Endothelial cell of umbilical vein (primary cell): Measurements from ENCODE around the gene KRT77. TPM values are rescaled to one million over a fixed set of nuclear protein-coding genes. Genes with fewer than 3 reads are reported as not detected.

ENCODE experiments used
- BruUV-seq: library from RNA; stranded (reverse); fragments of 400-500 nt; replicated peaks from 2 replicates; lab custom pipeline; 2021; lab: Mats Ljungman, UMichigan
- CTCF ChIA-PET: fragments of 300-600, 350-600 bp; sonication (Branson Sonifier 250); formaldehyde crosslinking; loops from one replicate; lab custom pipeline; 2021; ENCODE audit warnings: antibody characterized with exemption, inconsistent platforms; lab: Charles Lee
- POLR2A ChIA-PET: fragments of 300-600, 350-600 bp; sonication (Branson Sonifier 250); formaldehyde crosslinking; loops from one replicate; lab custom pipeline; 2021; ENCODE audit warnings: antibody characterized with exemption, inconsistent platforms; lab: Charles Lee
- DNase-seq: peaks from one replicate; pipeline ENCODE4 v3.0.0-alpha.2; 2011; ENCODE audit warnings: low read depth, low spot score
- FAIRE-seq: peaks from 2 replicates; lab custom pipeline; 2011; peaks lifted over from hg19 to GRCh38; lab: Jason Lieb, UNC
- H2AFZ ChIP-seq: 2 replicates; pipeline ENCODE4 v1.6.0; 2012; ENCODE audit warnings: low read depth, low read length, control low read depth, inconsistent platforms
- H3K27ac ChIP-seq: 2 replicates; pipeline ENCODE4 v1.5.1; 2011; ENCODE audit warnings: low read depth, mild to moderate bottlenecking, control low read depth, low read length, moderate library complexity; ENCODE audit not compliant: insufficient read depth
- H3K27me3 ChIP-seq, 2 experiments: 2 replicates each; pipeline versions ENCODE4 v1.6.0 to v1.6.1; 2011; ENCODE audit warnings: low read length in 2 of 2, mixed read lengths in 1 of 2; ENCODE audit not compliant: control insufficient read depth in 2 of 2, insufficient read depth in 2 of 2
- H3K36me3 ChIP-seq, 2 experiments: 2 replicates in 1 of 2; 3 replicates in 1 of 2; pipeline ENCODE4 v1.5.1; 2011; ENCODE audit warnings: low read length in 2 of 2, mild to moderate bottlenecking in 1 of 2, moderate library complexity in 1 of 2; ENCODE audit not compliant: control insufficient read depth in 2 of 2, insufficient read depth in 2 of 2; ENCODE audit errors: extremely low read depth in 1 of 2
- H3K4me1 ChIP-seq: 3 replicates; pipeline ENCODE4 v1.5.1; 2011; ENCODE audit warnings: mild to moderate bottlenecking, low read length; ENCODE audit not compliant: control insufficient read depth, insufficient read depth; ENCODE audit errors: extremely low read depth
- H3K4me2 ChIP-seq: 2 replicates; pipeline ENCODE4 v1.6.1; 2011; ENCODE audit warnings: low read length, control low read depth, mixed read lengths; ENCODE audit not compliant: insufficient read depth
- H3K4me3 ChIP-seq, 3 experiments: fragments of 200-600 bp in 1 of 3; sonication (generic), shearing (Covaris generic) in 1 of 3; replicated peaks in 1 of 3; 2 replicates each; pipeline ENCODE4 v1.5.1; 2011 to 2016; ENCODE audit warnings: control low read depth in 3 of 3, low read length in 3 of 3, mild to moderate bottlenecking in 2 of 3, inconsistent platforms in 1 of 3, low read depth in 1 of 3, moderate library complexity in 1 of 3; ENCODE audit not compliant: insufficient read depth in 1 of 3
- H3K79me2 ChIP-seq: 2 replicates; pipeline ENCODE4 v1.6.0; 2012; ENCODE audit warnings: low read length, inconsistent platforms; ENCODE audit not compliant: control insufficient read depth, insufficient read depth
- H3K9ac ChIP-seq: replicated peaks from 2 replicates; pipeline ENCODE3; 2011; ENCODE audit warnings: low read length, control low read depth; ENCODE audit not compliant: insufficient read depth; ENCODE audit errors: extremely low read depth
- H3K9me1 ChIP-seq: replicated peaks from 3 replicates; pipeline ENCODE4 v1.6.0; 2011; ENCODE audit warnings: mild to moderate bottlenecking, low read length; ENCODE audit not compliant: control insufficient read depth, insufficient read depth; ENCODE audit errors: extremely low read depth
- H3K9me3 ChIP-seq: replicated peaks from 2 replicates; pipeline ENCODE4 v1.5.1; 2012; ENCODE audit warnings: low read length, inconsistent platforms; ENCODE audit not compliant: control insufficient read depth, insufficient read depth
- H4K20me1 ChIP-seq: replicated peaks from 2 replicates; pipeline ENCODE3; 2011; ENCODE audit warnings: mild to moderate bottlenecking, low read length; ENCODE audit not compliant: control insufficient read depth, insufficient read depth; ENCODE audit errors: extremely low read depth
- CTCF ChIP-seq, 2 donors: IDR thresholded peaks; 1 replicate in 1 of 2; 2 replicates in 1 of 2; pipeline ENCODE4 v1.5.1; 2011; ENCODE audit warnings: low read length in 2 of 2, mild to moderate bottlenecking in 2 of 2, moderate library complexity in 2 of 2, control low read depth in 1 of 2, inconsistent platforms in 1 of 2, low read depth in 1 of 2; ENCODE audit not compliant: insufficient read depth in 1 of 2; ENCODE audit errors: extremely low read depth in 1 of 2
- EZH2 ChIP-seq: IDR thresholded peaks from 2 replicates; pipeline ENCODE4 v1.6.1; 2012; ENCODE audit warnings: borderline replicate concordance, low read depth, mild to moderate bottlenecking, moderate library complexity, low read length, inconsistent platforms; ENCODE audit not compliant: severe bottlenecking
- FOS ChIP-seq: IDR thresholded peaks from 2 replicates; pipeline ENCODE4 v1.6.1; 2011; ENCODE audit warnings: mild to moderate bottlenecking, low read length, moderate library complexity, borderline replicate concordance; ENCODE audit not compliant: insufficient read depth
- GATA2 ChIP-seq: IDR thresholded peaks from 2 replicates; pipeline ENCODE4 v1.7.0; 2011; ENCODE audit warnings: low read depth, mild to moderate bottlenecking, moderate library complexity, mixed read lengths, low read length; ENCODE audit not compliant: insufficient read length, insufficient read depth
- JUN ChIP-seq: IDR thresholded peaks from 2 replicates; pipeline ENCODE4 v1.6.1; 2011; ENCODE audit warnings: borderline replicate concordance, low read depth; ENCODE audit not compliant: insufficient read length, insufficient read depth
- MYC ChIP-seq: IDR thresholded peaks from one replicate; pipeline ENCODE4 v1.6.1; 2011; ENCODE audit warnings: mild to moderate bottlenecking, low read depth, low read length
- POLR2A ChIP-seq: IDR thresholded peaks from 2 replicates; pipeline ENCODE4 v1.6.1; 2012; ENCODE audit warnings: low read depth, mild to moderate bottlenecking, control low read depth, low read length
- POLR2AphosphoS5 ChIP-seq: IDR thresholded peaks from 2 replicates; pipeline ENCODE4 v1.6.1; 2012; ENCODE audit warnings: low read depth, mild to moderate bottlenecking, control low read depth, low read length, moderate library complexity; ENCODE audit not compliant: insufficient read depth
- dilution Hi-C: fragments of 300-500 bp; cut with MboI; formaldehyde crosslinking; loops from one replicate; pipeline ENCODE4 v1.15.0; 2019; ENCODE audit warnings: low sequenced_read_pairs; ENCODE audit not compliant: extremely low pct_ligation_motif_present
- intact Hi-C: fragments of 100-400 bp; cut with micrococcal nuclease; formaldehyde crosslinking; loops from one replicate; pipeline ENCODE4 v1.10.0; 2022
- polyA plus RNA-seq, 4 experiments: library from polyadenylated mRNA; depleted of rRNA in 3 of 4; stranded (reverse) in 3 of 4; unstranded in 1 of 4; fragments of >200 nt; gene quantifications; 2 replicates each; pipeline versions ENCODE4 v1.2.1 to v1.2.3, GENCODE V29; 2011 to 2012; ENCODE audit warnings: missing spikeins in 1 of 4
- total RNA-seq: library from RNA; stranded (reverse); gene quantifications from 2 replicates; pipeline ENCODE4 v1.2.3, GENCODE V29; 2021
- TF ChIP-seq, protein P1 (sequence below): IDR thresholded peaks from 2 replicates; pipeline ENCODE4 v1.6.1; 2011; ENCODE audit not compliant: insufficient read depth, insufficient read length

Gene KRT77
- total and polyA plus RNA-seq, 2 donors (not counting 3 experiments of a cell fraction or from before 2014, with no cell fraction given), result not detected

DNA sequence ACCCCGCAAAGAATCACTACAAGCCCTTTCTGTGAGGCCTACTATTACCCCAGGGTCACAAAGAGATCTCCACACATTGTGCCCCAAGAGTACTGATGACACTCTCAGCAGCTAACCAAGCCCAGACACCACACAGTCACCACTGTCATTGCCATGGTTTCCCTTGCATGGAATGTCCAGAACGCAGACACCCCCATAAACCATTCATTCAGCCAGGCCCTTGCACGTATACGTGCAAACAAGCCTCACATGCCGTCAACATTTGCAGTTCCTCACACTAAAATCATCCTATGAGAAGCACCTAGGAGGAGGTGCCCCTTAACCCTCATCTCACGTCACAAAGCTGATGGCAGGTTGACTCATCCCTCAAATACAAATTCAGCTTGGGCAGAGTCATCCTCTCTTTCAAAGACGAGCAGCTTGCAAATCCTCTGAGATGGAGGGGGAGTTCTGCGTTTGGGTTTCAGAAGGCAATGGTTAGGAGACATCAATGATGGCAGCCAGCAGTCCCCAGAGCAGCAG is 17.1 kb upstream of the KRT77 start:
- Histone ChIP-seq H3K9ac (no peak overlapping the region), H3K36me3 (no peaks in the 10 kb centered on the region), H3K79me2 (no peaks in the 10 kb centered on the region), H3K4me3 (no peak overlapping the region), H3K27me3 (peaks cover 2% of the 10 kb centered on the region in 2 experiments), H3K4me1 (no peaks in the 10 kb centered on the region), H3K9me1 (no peaks in the 10 kb centered on the region), H4K20me1 (no peaks in the 10 kb centered on the region), H2AFZ (no peak overlapping the region), H3K27ac (no peak overlapping the region), H3K9me3 (no peaks in the 10 kb centered on the region), H3K4me2 (no peak overlapping the region)
- ChIA-PET CTCF (no interaction called here), POLR2A (no interaction called here)
- intact Hi-C loops (no loop called here), dilution Hi-C loops (no loop called here)
- FAIRE-seq (no peak), DNase-seq (no peak)
- TF ChIP-seq JUN (no peak), EZH2 (no peak), GATA2 (no peak), CTCF (IDR thresholded peaks at IDR 0.05; ENCODE audit: extremely low read depth in 1 of 2, insufficient read depth in 1 of 2, low read depth in 1 of 2, low read length in 2 of 2) (no peak), FOS (no peak), MYC (no peak), POLR2AphosphoS5 (no peak), POLR2A (no peak)
- TF ChIP-seq, protein P1, sequence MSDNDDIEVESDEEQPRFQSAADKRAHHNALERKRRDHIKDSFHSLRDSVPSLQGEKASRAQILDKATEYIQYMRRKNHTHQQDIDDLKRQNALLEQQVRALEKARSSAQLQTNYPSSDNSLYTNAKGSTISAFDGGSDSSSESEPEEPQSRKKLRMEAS, result no peak
- no TSS peak for BruUV-seq
